Spleen (tissue), 13 donors: ENCODE data around the gene SBSN. TPM values are rescaled to one million over a fixed set of nuclear protein-coding genes. Genes with fewer than 3 reads are reported as not detected.

Experiments used
- DNase-seq: peaks from one replicate; pipeline ENCODE4 v3.0.0-alpha.2; 2020
- H3K27ac ChIP-seq, 8 donors: fragments of 200-600 bp; sonication (generic) in 7 of 8; 1 replicate in 4 of 8; 2 replicates in 4 of 8; pipeline versions ENCODE4 v1.5.0 to v1.8.0; 2016 to 2021; ENCODE audit warnings: inconsistent platforms in 4 of 8, mild to moderate bottlenecking in 4 of 8, moderate library complexity in 1 of 8
- H3K27me3 ChIP-seq, 7 donors: fragments of 200-600 bp; sonication (generic) in 6 of 7; replicated peaks in 1 of 7; 1 replicate in 4 of 7; 2 replicates in 3 of 7; pipeline versions ENCODE4 v1.5.0 to v1.8.0; 2016 to 2021; ENCODE audit warnings: inconsistent platforms in 3 of 7, mild to moderate bottlenecking in 1 of 7
- H3K36me3 ChIP-seq, 6 donors: fragments of 200-600 bp; sonication (generic) in 5 of 6; 1 replicate in 4 of 6; 2 replicates in 2 of 6; pipeline versions ENCODE4 v1.5.0 to v1.8.0; 2016 to 2021; ENCODE audit warnings: inconsistent platforms in 2 of 6
- H3K4me1 ChIP-seq, 6 donors: fragments of 200-600 bp; sonication (generic) in 5 of 6; 1 replicate in 3 of 6; 2 replicates in 3 of 6; pipeline versions ENCODE4 v1.5.0 to v1.8.0; 2016 to 2021; ENCODE audit warnings: inconsistent platforms in 3 of 6
- H3K4me3 ChIP-seq, 8 donors: fragments of 200-600 bp; sonication (generic) in 7 of 8; 1 replicate in 4 of 8; 2 replicates in 4 of 8; pipeline versions ENCODE4 v1.5.0 to v1.8.0; 2016 to 2021; ENCODE audit warnings: inconsistent platforms in 4 of 8, mild to moderate bottlenecking in 4 of 8, moderate library complexity in 2 of 8
- H3K9me3 ChIP-seq, 8 donors: fragments of 200-600 bp; sonication (generic) in 7 of 8; 1 replicate in 4 of 8; 2 replicates in 4 of 8; pipeline versions ENCODE4 v1.5.0 to v1.8.0; 2016 to 2021; ENCODE audit warnings: inconsistent platforms in 4 of 8
- POLR2A ChIP-seq, 3 donors: fragments of 450-650 bp; IDR thresholded peaks; one replicate each; pipeline ENCODE4 v1.5.1; 2017; ENCODE audit warnings: antibody characterized with exemption in 3 of 3, mild to moderate bottlenecking in 1 of 3
- POLR2AphosphoS5 ChIP-seq, 3 donors: sonication (generic); formaldehyde crosslinking; IDR thresholded peaks; one replicate each; pipeline ENCODE4 v1.5.1; 2017; ENCODE audit warnings: antibody characterized with exemption in 3 of 3
- whole genome bisulfite sequencing, 5 donors: extraction: QIAGEN DNeasy Blood & Tissue Kit in 3 of 5; methylation state at CpG; one replicate each; pipeline versions ENCODE4 v1.1.5 to v1.1.7; 2013 to 2018; 5-methylcytosine and 5-hydroxymethylcytosine counted together
- intact Hi-C: fragments of 100-400 bp; cut with DNase I; formaldehyde crosslinking; loops from one replicate; pipeline ENCODE4 v1.15.0; 2023; ENCODE audit warnings: low total_unique reads
- long read RNA-seq, 2 donors: transcript quantifications; one replicate each; lab custom pipeline, GENCODE V29; 2026
- polyA plus RNA-seq, 3 donors: library from polyadenylated mRNA; stranded (reverse); fragments of 200-250 nt; gene quantifications; one replicate each; pipeline ENCODE4 v1.2.1, GENCODE V29; 2013
- total RNA-seq, 7 donors: library from RNA; depleted of rRNA in 3 of 7; stranded (reverse); fragments of >200 nt in 3 of 7; fragmentation: NEBNext Ultra II Directional in 4 of 7; extraction: Animal tissue kit (Norgen Biotek cat#: 25700) in 4 of 7; gene quantifications; one replicate each; pipeline versions ENCODE4 v1.1.0 to v1.2.1, GENCODE V29; 2016 to 2021
- TF ChIP-seq, protein P1 (sequence below), 11 experiments: fragments of 200-600 bp in 7 of 11; fragments of 450-650 bp in 4 of 11; sonication (generic) in 4 of 11; IDR thresholded peaks in 8 of 11; conservative IDR thresholded peaks in 3 of 11; 1 replicate in 7 of 11; 2 replicates in 4 of 11; pipeline versions ENCODE4 v1.4.0 to v1.8.0; 2016 to 2021; ENCODE audit warnings: antibody characterized with exemption in 11 of 11, inconsistent platforms in 4 of 11, mild to moderate bottlenecking in 1 of 11
- donor health status: healthy with polysubstance abuse.
- donor health status: DM: no; HTN: no; CAD: no; lungs with moderate emphysema.
- donor health status: DM: no; HTN: no; CAD: no.
- donor health status: Bipolar disorder and iron deficiency.
- donor health status: healthy.
- donor health status: DM: no; HTN: no; CAD: no.
- donor health status: DM: yes; HTN: yes; CAD: no.

The SBSN gene, protein sequence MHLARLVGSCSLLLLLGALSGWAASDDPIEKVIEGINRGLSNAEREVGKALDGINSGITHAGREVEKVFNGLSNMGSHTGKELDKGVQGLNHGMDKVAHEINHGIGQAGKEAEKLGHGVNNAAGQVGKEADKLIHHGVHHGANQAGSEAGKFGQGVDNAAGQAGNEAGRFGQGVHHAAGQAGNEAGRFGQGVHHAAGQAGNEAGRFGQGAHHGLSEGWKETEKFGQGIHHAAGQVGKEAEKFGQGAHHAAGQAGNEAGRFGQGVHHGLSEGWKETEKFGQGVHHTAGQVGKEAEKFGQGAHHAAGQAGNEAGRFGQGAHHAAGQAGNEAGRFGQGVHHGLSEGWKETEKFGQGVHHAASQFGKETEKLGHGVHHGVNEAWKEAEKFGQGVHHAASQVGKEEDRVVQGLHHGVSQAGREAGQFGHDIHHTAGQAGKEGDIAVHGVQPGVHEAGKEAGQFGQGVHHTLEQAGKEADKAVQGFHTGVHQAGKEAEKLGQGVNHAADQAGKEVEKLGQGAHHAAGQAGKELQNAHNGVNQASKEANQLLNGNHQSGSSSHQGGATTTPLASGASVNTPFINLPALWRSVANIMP
- total RNA-seq (not detected), polyA plus RNA-seq (under 1 TPM; 0.05 to 0.33 (median 0.19) TPM)
- long read RNA-seq, donor 1: 0 reads
- long read RNA-seq, donor 2: 0 reads

DNA sequence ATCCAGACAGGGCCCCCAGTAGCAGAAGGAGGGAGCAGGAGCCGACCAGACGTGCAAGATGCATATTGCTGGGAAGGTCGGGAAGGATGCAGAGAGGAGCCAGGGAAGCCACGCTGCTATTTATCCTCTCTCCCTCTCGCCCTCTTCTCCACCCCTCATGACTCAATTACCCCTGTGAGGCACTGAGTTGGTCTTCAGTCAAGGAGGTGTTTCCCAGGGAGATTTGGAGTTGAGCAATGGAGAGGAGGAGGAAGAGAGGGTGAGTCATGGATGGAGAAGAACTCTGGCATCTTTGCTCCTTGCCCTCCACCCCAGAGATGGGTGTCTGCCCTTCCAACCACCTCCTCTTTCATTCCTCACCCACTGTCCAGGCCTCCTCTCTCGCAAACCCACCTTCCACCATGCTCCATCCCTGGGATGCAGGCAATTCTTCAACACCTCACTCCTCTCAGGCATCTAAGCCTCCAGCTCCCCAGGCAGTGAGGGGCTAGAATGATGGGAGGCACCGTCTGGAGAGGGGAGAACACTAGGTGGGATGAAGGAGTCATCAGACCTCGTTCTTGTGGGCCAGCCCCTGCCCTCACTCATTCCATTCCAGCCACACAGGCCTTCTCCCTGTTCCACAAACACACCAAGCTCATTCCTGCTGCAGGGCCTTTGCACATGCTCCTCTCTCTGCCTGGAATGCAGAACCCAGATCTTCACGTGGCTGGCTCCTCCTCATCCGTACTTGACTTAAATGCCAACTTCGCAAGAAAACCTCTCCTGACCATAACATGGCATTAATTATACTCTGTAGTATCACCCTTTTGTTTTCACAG, at the start of gene SBSN:
Gene SBSN (minus strand): TSS at position 94 of the 821 bp plus-strand sequence. CDS start 30 bp downstream, at position 64.
- Histone ChIP-seq H3K27ac (no peak within 1 kb of the TSS), H3K9me3 (no peaks in the 10 kb centered on the region), H3K4me1 (peaks cover 0 to 6% (median 5%) of the 10 kb centered on the region in 6 donors), H3K27me3 (peaks cover 0 to 93% (median 13%) of the 10 kb centered on the region in 7 donors), H3K4me3 (no peak within 1 kb of the TSS), H3K36me3 (no peaks in the 10 kb centered on the region)
- 74 to 86% (median 81%) methylated on average over 11 of the region's 11 CpGs for WGBS, 5 donors
- no peak for TF ChIP-seq POLR2AphosphoS5 (IDR thresholded peaks at IDR 0.05)
- TF ChIP-seq, protein P1, sequence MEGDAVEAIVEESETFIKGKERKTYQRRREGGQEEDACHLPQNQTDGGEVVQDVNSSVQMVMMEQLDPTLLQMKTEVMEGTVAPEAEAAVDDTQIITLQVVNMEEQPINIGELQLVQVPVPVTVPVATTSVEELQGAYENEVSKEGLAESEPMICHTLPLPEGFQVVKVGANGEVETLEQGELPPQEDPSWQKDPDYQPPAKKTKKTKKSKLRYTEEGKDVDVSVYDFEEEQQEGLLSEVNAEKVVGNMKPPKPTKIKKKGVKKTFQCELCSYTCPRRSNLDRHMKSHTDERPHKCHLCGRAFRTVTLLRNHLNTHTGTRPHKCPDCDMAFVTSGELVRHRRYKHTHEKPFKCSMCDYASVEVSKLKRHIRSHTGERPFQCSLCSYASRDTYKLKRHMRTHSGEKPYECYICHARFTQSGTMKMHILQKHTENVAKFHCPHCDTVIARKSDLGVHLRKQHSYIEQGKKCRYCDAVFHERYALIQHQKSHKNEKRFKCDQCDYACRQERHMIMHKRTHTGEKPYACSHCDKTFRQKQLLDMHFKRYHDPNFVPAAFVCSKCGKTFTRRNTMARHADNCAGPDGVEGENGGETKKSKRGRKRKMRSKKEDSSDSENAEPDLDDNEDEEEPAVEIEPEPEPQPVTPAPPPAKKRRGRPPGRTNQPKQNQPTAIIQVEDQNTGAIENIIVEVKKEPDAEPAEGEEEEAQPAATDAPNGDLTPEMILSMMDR (IDR thresholded peaks at IDR 0.05 in 8 of 11, conservative IDR thresholded peaks at IDR 0.05 in 3 of 11): no peak
- no peak for TF ChIP-seq POLR2A (IDR thresholded peaks at IDR 0.05)
- DNase-seq: no peak
- intact Hi-C loops: no loop called here

DNA sequence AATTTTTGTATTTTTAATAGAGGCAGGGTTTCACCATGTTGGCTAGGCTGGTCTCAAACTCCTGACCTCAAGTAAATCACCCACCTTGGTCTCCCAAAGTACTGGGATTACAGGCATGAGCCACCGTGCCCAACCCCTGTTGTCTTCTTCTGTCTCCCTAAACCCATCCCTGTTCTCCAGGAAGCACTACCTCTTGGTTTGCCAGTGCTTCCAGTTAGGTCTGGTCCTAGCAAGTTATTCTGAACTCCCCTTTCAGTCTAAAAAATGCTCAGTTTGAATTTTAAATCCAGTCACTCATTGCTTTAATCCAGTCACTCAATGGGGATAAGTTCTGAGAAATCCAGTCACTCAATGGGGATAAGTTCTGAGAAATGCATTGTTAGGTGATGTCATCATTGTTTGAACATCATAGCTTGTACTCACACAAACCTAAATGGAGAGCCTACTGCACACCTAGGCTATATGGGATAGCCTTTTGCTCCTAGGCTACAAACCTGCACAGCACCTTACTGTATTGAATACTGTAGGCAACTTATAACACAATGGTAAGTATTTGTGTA, 43.4 kb upstream of the SBSN start:
- DNase-seq: no peak
- Histone ChIP-seq H3K27ac (no peak overlapping the region), H3K9me3 (peaks cover 5 to 30% (median 21%) of the 10 kb centered on the region in 8 donors), H3K4me1 (no peaks in the 10 kb centered on the region), H3K36me3 (no peaks in the 10 kb centered on the region), H3K4me3 (no peak overlapping the region), H3K27me3 (peaks cover 0 to 28% (median 0%) of the 10 kb centered on the region in 7 donors)
- intact Hi-C loops: no loop called here
- WGBS, 5 donors: 88 to 100% (median 93%) methylated on average over 1 of the region's 1 CpG
- TF ChIP-seq POLR2AphosphoS5 (IDR thresholded peaks at IDR 0.05): no peak
- no peak for TF ChIP-seq POLR2A (IDR thresholded peaks at IDR 0.05)
- TF ChIP-seq, protein P1 (IDR thresholded peaks at IDR 0.05 in 8 of 11, conservative IDR thresholded peaks at IDR 0.05 in 3 of 11): no peak

DNA sequence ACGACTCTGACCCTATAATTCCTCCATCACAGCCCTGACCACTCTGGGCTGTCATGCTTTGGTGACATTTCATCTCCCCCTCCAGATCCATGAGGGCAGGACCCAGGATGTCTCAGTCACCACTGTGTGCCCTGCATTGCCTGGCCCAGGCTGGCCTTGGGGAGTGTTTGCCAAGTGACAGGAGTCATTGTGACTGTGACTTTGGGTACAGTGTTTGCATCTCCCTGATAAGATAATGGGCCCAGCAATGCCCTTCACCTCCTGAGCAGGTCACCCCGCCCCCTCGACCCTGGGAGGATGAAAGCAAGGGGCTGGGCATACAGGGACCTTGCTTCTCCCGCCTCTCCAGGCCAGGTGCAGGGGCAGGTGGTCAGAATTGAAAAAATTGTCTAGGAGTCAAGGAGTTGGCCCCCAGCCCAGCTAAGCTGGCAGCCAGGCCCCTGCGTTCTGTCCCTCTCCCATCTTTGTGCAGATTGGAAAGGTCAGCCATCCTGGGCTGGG, 41.2 kb upstream of the SBSN start:
- Histone ChIP-seq H3K9me3 (peaks cover 0 to 9% (median 3%) of the 10 kb centered on the region in 8 donors), H3K27me3 (peaks cover 0 to 38% (median 11%) of the 10 kb centered on the region in 7 donors), H3K4me1 (no peaks in the 10 kb centered on the region), H3K4me3 (no peak overlapping the region), H3K36me3 (no peaks in the 10 kb centered on the region), H3K27ac (no peak overlapping the region)
- no peak for DNase-seq
- intact Hi-C loops: no loop called here
- TF ChIP-seq, protein P1 (IDR thresholded peaks at IDR 0.05 in 8 of 11, conservative IDR thresholded peaks at IDR 0.05 in 3 of 11): no peak
- TF ChIP-seq POLR2AphosphoS5 (IDR thresholded peaks at IDR 0.05) (no peak), POLR2A (IDR thresholded peaks at IDR 0.05) (no peak)
- 44 to 73% (median 59%) methylated on average over 2 to 5 of the region's 5 CpGs for WGBS, 5 donors
